H1 (cell line): ENCODE data around the gene CDKL5. TPM values are rescaled to one million over a fixed set of nuclear protein-coding genes. Genes with fewer than 3 reads are reported as not detected.

Source experiments
- GABPA ChIP-seq: IDR thresholded peaks from 2 replicates; pipeline ENCODE4 v1.6.1; 2011; ENCODE audit warnings: mild to moderate bottlenecking, low read length, moderate library complexity, borderline replicate concordance; ENCODE audit not compliant: insufficient read depth
- TAF1 ChIP-seq: IDR thresholded peaks from 2 replicates; pipeline ENCODE4 v1.6.1; 2011; ENCODE audit warnings: mild to moderate bottlenecking, low read depth, low read length
- TCF12 ChIP-seq: IDR thresholded peaks from 2 replicates; pipeline ENCODE4 v1.6.1; 2011; ENCODE audit warnings: low read depth, mild to moderate bottlenecking, low read length
- polyA plus RNA-seq, 7 experiments: library from polyadenylated mRNA; depleted of rRNA in 3 of 7; stranded (reverse) in 5 of 7; unstranded in 2 of 7; fragments of >200 nt in 5 of 7; fragments of 200-250 nt in 2 of 7; gene quantifications; 1 replicate in 5 of 7; 2 replicates in 1 of 7; 4 replicates in 1 of 7; pipeline versions ENCODE4 v1.2.1 to v1.2.3, GENCODE V29; 2011 to 2013; ENCODE audit warnings: missing spikeins in 2 of 7, mixed read lengths in 2 of 7
- total RNA-seq: library from RNA; stranded (reverse); fragmentation: NEBNext Ultra II Directional; extraction: Animal tissue kit (Norgen Biotek cat#: 25700); gene quantifications from 2 replicates; pipeline ENCODE4 v1.2.1, GENCODE V29; 2021

Gene CDKL5
- total and polyA plus RNA-seq, 2 of the 8 experiments (the other 6 are each of a cell fraction or from before 2014, with no cell fraction given) = 5.5 to 15.6 TPM

DNA sequence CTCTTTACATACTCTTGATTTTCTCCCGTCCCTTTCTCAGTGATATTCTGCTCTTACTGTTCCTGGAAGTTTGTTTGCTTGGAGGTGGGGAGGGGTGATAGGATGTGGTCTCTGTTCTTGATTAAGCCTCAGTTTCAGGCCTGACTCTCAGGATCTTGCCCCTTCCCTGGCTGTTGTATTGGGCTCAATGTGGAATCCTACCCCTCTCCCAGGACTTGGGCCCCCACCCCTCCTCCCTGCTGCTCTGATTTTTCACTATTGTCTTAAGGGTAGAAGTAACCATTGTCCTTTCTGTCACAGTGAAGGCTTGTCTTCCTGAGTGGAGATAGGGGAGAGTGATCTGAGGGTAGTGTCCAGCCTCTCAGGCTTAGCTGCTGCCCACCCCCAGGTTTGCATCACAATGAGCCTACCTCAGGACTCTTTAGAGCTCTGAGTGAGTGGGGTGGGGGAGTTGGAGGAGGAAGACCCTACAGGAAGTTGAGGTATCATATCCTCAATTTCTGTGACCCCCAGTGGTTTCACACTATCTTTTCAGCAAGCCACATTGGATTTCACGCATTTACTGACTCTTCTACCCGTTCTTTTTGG lies 16.5 kb downstream of the CDKL5 start (continued):
- TF ChIP-seq TCF12 = no peak
- TF ChIP-seq GABPA = no peak
- TF ChIP-seq TAF1 = no peak
